ENCODE results near the gene TCP11.

TCP11 gene

GRCh38 chr6:35079311-35080000, 61.7 kb downstream of the TCP11 start:
- DNase-seq: no peak

GRCh38 chr6:35078896-35079295, 62.2 kb downstream of the TCP11 start:
- DNase-seq: no peak

- no peak for DNase-seq
Observed at GRCh38 chr6:35078226-35078850, 62.8 kb downstream of the TCP11 start.

GRCh38 chr6:35077713-35078105, 63.4 kb downstream of the TCP11 start:
- no peak for DNase-seq

GRCh38 chr6:35076997-35077712, 64.0 kb downstream of the TCP11 start:
- no peak for DNase-seq

GRCh38 chr6:35073766-35074471, 67.2 kb downstream of the TCP11 start:
- no peak for DNase-seq

GRCh38 chr6:35073211-35073610, 67.9 kb downstream of the TCP11 start:
- DNase-seq: no peak

GRCh38 chr6:35072698-35073055, 68.5 kb downstream of the TCP11 start:
- no peak for DNase-seq

- DNase-seq: no peak
Observed at GRCh38 chr6:35072051-35072697, 69.0 kb downstream of the TCP11 start.

- no peak for DNase-seq
Observed at GRCh38 chr6:35071347-35071994, 69.7 kb downstream of the TCP11 start.

- DNase-seq: no peak
Observed at GRCh38 chr6:35070111-35070510, 71.0 kb downstream of the TCP11 start.

- DNase-seq: no peak
Observed at GRCh38 chr6:35069262-35069661, 71.9 kb downstream of the TCP11 start.

GRCh38 chr6:35068644-35069043, 72.5 kb downstream of the TCP11 start:
- DNase-seq: no peak

GRCh38 chr6:35068206-35068605, 72.9 kb downstream of the TCP11 start:
- no peak for DNase-seq
